Measurements from ENCODE around the gene ABLIM1.

Gene ABLIM1

GRCh38 chr10:114658175-114658574 lies at the start of gene ABLIM1:
Gene ABLIM1, minus strand, starts transcription at chr10:114658275. Its CDS starts 75 bp downstream, at chr10:114658200.
- TF ChIP-seq, protein P1, sequence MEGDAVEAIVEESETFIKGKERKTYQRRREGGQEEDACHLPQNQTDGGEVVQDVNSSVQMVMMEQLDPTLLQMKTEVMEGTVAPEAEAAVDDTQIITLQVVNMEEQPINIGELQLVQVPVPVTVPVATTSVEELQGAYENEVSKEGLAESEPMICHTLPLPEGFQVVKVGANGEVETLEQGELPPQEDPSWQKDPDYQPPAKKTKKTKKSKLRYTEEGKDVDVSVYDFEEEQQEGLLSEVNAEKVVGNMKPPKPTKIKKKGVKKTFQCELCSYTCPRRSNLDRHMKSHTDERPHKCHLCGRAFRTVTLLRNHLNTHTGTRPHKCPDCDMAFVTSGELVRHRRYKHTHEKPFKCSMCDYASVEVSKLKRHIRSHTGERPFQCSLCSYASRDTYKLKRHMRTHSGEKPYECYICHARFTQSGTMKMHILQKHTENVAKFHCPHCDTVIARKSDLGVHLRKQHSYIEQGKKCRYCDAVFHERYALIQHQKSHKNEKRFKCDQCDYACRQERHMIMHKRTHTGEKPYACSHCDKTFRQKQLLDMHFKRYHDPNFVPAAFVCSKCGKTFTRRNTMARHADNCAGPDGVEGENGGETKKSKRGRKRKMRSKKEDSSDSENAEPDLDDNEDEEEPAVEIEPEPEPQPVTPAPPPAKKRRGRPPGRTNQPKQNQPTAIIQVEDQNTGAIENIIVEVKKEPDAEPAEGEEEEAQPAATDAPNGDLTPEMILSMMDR (IDR thresholded peaks at IDR 0.05): no peak

- TF ChIP-seq, protein P1 (IDR thresholded peaks at IDR 0.05): no peak
These were observed 48.5 kb upstream of the ABLIM1 start for GRCh38 chr10:114706458-114707055.

- TF ChIP-seq, protein P1 (IDR thresholded peaks at IDR 0.05): no peak
These were observed 46.6 kb upstream of the ABLIM1 start for GRCh38 chr10:114704679-114705078.

DNA sequence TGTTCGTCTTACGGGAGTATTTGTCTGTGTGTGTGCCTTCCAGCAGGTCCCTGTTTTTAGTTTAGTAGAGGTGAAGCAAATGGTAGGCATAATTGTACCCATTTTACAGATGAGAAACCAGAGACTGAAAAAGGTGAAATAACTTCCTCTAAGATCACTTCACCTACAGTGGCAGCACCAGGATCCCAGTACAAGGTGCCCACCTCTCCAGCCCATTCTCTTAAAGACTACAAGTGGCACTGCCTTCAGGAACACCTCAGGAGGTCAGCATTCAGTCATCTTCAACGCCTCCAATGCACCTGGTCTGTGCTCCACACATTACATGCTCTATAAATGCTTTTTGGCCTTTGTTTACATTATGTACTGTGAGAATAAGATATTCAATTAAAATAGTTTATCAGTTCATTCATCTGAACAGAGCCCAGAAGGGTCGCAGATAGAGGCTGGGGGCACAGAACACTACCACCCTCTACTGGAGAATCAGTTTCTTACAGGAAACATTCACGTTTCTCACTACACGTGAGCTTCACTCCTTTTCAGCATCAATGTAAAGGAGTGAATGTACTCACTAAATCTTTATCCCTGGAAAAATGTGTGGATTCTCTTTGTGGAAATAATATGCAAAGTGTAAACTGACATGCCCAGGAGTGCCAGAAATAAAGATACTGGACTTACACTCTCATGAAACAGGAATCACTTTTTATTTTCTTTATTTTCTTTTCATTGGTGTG lies 45.5 kb upstream of the ABLIM1 start:
- TF ChIP-seq, protein P1 (IDR thresholded peaks at IDR 0.05): peak; percentile 85

DNA sequence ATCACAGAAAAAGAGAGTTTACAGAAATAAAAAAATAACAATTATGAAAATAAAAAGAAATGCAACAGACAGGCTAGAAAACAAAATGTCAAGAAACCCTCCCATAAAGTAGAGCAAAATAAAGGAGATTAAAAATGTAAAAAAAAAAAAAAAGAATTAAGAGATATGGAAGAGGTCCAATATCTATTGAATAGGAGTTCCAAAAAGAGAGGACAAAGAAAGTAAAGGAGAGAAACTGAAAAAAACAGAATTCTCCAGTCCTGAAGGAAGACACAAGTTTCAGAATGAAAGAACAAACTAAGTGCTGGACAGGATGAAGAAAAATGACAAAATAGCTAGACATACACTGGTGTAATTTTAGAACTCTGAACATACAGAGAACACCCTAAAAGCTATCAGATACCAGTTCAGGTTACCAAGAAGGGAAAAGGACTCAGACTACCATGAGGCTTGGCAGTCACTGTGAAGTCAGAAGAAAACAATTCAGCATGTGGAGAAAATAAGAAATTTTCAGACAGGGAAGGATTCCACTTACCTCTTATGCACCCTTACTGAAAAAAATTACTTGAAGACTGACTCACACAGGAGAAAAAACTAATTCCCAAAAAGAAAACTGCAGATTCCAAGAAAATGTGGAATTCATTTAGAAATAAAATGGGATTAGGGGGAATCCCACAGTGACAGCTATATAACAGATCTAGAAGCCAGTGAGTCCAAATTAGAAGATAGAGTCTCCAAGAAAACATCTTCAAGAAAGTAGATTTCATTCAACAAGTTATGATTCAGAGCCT lies 40.4 kb upstream of the ABLIM1 start:
- TF ChIP-seq, protein P1 (IDR thresholded peaks at IDR 0.05): no peak

GRCh38 chr10:114697061-114697598 lies 39.1 kb upstream of the ABLIM1 start:
- TF ChIP-seq, protein P1 (IDR thresholded peaks at IDR 0.05): no peak

GRCh38 chr10:114694752-114695151 lies 36.7 kb upstream of the ABLIM1 start:
- TF ChIP-seq, protein P1 (IDR thresholded peaks at IDR 0.05): peak; percentile 45; the same call in 1 of the 2 replicates

Measured in LNCAP (cell line).